Esophagus squamous epithelium (tissue), 4 donors: ENCODE results near the gene HOXC5.

Experiments used
- CTCF ChIP-seq, 6 experiments: fragments of 450-650 bp in 4 of 6; fragments of 200-600 bp in 2 of 6; sonication (generic) in 2 of 6; IDR thresholded peaks; one replicate each; pipeline ENCODE4 v1.5.1; 2016 to 2019; ENCODE audit warnings: antibody characterized with exemption in 6 of 6, mild to moderate bottlenecking in 4 of 6, moderate library complexity in 4 of 6
- POLR2A ChIP-seq, 4 donors: fragments of 450-650 bp; IDR thresholded peaks; one replicate each; pipeline ENCODE4 v1.6.1; 2017; ENCODE audit warnings: antibody characterized with exemption in 4 of 4, mild to moderate bottlenecking in 4 of 4, moderate library complexity in 3 of 4

GRCh38 chr12:54051874-54052437, 19.1 kb downstream of the HOXC5 start:
- TF ChIP-seq POLR2A (IDR thresholded peaks at IDR 0.05): no peak
- TF ChIP-seq CTCF (IDR thresholded peaks at IDR 0.05): no peak
